ENCODE measurements around the gene PIEZO2.

DNA sequence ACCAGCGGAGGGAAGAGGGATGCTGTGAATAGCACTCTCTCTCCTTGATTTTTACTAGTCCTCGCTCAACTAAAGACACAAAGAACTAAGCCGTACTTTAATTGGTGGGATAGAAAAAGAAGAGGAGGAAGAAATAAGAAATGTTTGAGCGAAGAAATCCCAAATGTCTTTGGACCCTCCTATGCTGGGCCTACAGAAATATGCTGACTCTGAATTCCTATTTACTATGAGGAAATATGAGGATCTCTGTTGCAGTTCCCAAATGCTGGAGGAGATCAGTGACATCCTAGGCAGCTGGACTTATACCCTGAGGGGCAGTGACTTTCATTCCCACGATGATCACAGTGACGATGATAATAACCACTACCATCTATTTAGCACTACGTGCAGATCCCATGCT is 16.6 kb upstream of the PIEZO2 start:
- TF ChIP-seq POLR2A (IDR thresholded peaks at IDR 0.05; ENCODE audit: low read depth, low read length) (no peak), SPI1 (IDR thresholded peaks at IDR 0.05; ENCODE audit: low read depth, low read length) (no peak), POLR2AphosphoS5 (IDR thresholded peaks at IDR 0.05; ENCODE audit: low read depth, low read length) (no peak), TAF1 (IDR thresholded peaks at IDR 0.05; ENCODE audit: low read depth, low read length) (no peak), POU2F2 (IDR thresholded peaks at IDR 0.05; ENCODE audit: low read depth, low read length) (no peak)

All from GM12891 (cell line).